ENCODE results near the gene TGFBR1.

TGFBR1 gene

DNA sequence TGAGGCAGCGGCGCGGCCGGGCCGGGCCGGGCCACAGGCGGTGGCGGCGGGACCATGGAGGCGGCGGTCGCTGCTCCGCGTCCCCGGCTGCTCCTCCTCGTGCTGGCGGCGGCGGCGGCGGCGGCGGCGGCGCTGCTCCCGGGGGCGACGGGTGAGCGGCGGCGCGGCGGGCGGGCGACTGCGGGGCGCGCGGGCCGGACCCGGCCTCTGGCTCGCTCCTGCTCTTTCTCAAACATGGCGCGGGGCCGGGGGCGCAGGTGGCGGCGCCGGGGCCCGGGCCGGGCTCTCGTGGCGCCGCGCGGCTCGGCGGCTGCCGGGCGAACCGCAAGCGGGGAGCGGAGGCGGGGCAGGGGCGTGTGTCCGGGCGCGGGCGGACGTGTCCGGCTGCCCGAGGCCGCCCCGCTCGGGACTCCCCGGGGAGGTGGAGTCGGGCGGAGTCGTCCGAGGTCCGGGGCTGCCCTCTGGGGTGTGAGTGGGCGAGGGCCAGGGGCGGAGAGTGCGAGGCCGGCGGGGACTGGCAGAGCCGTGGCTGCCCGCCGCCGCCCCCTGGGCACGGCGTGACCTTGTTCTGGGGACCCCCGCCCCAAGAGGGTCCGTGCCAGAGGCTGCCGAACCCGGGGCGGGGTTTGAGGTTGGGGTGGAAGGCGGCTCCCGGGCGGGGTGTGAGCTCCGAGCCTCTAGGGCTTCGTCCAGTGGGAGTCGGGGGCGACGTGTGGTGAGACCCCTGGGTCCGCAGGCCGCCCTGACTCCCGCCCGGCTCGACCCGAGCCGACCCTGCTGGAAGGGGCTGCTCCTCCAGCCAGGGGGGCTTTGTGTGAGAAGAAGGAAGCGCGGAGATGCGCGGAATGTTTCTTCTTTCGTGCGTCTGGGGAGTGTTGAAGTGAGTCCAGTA, 485 bp downstream of the TGFBR1 start:
- DNase-seq: peak; percentile 61
- H3K36me3 ChIP-seq: no peaks in the 10 kb centered on the region; the same call in none of the 2 replicates
- H3K27ac ChIP-seq: peak overlapping the region; percentile 84

DNA sequence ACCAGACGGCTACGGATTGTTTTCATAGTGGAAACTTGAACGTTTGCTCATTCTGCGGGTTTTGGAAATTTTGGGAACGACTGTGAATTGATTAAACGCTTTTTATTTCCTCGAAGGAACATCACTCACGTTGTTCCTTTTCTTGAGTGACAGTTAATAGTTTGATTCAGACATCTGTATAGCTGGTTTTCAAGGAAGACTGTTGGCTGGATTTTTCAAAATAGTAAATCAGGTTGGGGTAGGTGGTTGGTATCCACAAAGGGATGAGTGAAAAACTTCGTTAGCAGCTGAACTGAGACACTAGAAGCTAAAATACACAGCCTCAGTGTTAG, 1.1 kb downstream of the TGFBR1 start:
- Histone ChIP-seq H3K27me3 (ENCODE audit: insufficient read depth, low read depth, severe bottlenecking) (no peaks in the 10 kb centered on the region), H3K4me3 (ENCODE audit: low read depth, low read length) (peak overlapping the region; percentile 90), H3K9me3 (ENCODE audit: severe bottlenecking) (no peaks in the 10 kb centered on the region), H3K27ac (peak overlapping the region; percentile 84), H3K36me3 (peaks cover 4% of the 10 kb centered on the region)
- TF ChIP-seq, protein P1, sequence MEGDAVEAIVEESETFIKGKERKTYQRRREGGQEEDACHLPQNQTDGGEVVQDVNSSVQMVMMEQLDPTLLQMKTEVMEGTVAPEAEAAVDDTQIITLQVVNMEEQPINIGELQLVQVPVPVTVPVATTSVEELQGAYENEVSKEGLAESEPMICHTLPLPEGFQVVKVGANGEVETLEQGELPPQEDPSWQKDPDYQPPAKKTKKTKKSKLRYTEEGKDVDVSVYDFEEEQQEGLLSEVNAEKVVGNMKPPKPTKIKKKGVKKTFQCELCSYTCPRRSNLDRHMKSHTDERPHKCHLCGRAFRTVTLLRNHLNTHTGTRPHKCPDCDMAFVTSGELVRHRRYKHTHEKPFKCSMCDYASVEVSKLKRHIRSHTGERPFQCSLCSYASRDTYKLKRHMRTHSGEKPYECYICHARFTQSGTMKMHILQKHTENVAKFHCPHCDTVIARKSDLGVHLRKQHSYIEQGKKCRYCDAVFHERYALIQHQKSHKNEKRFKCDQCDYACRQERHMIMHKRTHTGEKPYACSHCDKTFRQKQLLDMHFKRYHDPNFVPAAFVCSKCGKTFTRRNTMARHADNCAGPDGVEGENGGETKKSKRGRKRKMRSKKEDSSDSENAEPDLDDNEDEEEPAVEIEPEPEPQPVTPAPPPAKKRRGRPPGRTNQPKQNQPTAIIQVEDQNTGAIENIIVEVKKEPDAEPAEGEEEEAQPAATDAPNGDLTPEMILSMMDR (IDR thresholded peaks at IDR 0.05; ENCODE audit: low read depth, low read length): no peak
- no peak for DNase-seq

More for the DNA sequence above, 485 bp downstream of the TGFBR1 start:
- TF ChIP-seq, protein P1 (IDR thresholded peaks at IDR 0.05; ENCODE audit: low read depth, low read length): no peak
- H3K4me3 ChIP-seq (ENCODE audit: low read depth, low read length): peak overlapping the region; percentile 90
- H3K9me3 ChIP-seq (ENCODE audit: severe bottlenecking): no peaks in the 10 kb centered on the region
- no peaks in the 10 kb centered on the region for H3K27me3 ChIP-seq (ENCODE audit: insufficient read depth, low read depth, severe bottlenecking)

DNA sequence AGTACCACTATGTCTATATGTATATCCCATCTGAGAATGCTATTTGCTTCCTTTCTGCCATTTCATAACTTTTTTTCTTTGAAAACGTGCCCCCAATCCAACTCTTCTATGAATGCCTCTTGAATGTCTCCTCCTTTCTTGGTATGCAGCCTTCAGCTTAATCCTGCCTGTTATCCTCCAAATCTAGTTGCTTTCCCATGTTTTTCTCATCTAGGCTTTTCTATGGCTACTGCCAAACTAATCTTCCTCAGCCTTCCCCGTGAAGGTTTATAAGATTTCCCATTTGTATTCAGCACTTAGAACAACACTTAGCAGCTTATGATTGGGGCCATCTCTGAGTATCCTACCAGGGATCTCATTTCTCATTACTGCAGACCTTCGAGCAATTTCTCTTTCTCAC, 2.5 kb downstream of the TGFBR1 start:
- no peak overlapping the region for H3K27ac ChIP-seq
- no peaks in the 10 kb centered on the region for H3K9me3 ChIP-seq (ENCODE audit: severe bottlenecking)
- peaks cover 7% of the 10 kb centered on the region for H3K36me3 ChIP-seq
- H3K4me3 ChIP-seq (ENCODE audit: low read depth, low read length): no peak overlapping the region
- H3K27me3 ChIP-seq (ENCODE audit: insufficient read depth, low read depth, severe bottlenecking): no peaks in the 10 kb centered on the region
- no peak for DNase-seq
- TF ChIP-seq, protein P1 (IDR thresholded peaks at IDR 0.05; ENCODE audit: low read depth, low read length): no peak

DNA sequence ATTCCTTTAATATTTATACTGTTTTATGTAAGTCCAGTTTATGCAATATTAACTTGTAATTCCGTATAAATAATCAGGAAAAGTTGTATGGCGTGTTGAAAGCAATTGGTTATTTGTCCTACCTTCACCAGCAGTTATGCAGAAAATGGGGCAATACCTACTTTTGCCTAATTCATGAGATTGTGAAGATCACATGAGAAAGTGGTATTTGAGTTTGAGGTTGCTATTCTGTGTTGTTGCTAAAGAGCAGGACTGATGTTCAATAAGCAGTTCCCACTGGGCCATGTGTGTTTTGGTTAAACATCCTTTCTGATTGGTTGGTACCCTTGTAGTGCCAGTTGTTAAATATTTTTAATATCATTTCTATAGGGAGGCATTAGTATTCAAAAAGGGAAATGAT, 3.2 kb downstream of the TGFBR1 start:
- TF ChIP-seq, protein P1 (IDR thresholded peaks at IDR 0.05; ENCODE audit: low read depth, low read length): no peak
- Histone ChIP-seq H3K27me3 (ENCODE audit: insufficient read depth, low read depth, severe bottlenecking) (no peaks in the 10 kb centered on the region), H3K36me3 (peaks cover 7% of the 10 kb centered on the region), H3K27ac (no peak overlapping the region), H3K4me3 (ENCODE audit: low read depth, low read length) (no peak overlapping the region), H3K9me3 (ENCODE audit: severe bottlenecking) (no peaks in the 10 kb centered on the region)
- DNase-seq: no peak

DNA sequence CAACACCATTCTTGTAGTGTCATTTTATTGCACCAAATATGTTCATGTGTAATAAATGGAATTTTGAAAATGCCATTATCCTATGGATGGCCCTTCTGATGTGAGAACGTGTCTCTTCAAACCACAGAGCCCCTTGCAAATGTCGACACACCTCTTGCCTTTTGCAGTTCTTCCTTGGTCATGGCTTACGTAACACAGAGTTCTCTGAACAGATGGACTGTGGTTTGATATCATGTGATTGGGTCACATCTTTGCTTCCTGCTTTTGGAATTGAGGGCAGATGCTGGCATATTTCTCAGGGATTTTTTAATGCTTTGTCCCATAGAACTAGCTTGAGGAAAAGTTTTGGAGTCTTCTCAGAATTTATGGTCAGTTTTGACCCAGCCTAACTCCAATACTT, 4.6 kb downstream of the TGFBR1 start:
- Histone ChIP-seq H3K27me3 (ENCODE audit: insufficient read depth, low read depth, severe bottlenecking) (no peaks in the 10 kb centered on the region), H3K4me3 (ENCODE audit: low read depth, low read length) (no peak overlapping the region), H3K9me3 (ENCODE audit: severe bottlenecking) (no peaks in the 10 kb centered on the region), H3K36me3 (peaks cover 7% of the 10 kb centered on the region), H3K27ac (no peak overlapping the region)
- TF ChIP-seq, protein P1 (IDR thresholded peaks at IDR 0.05; ENCODE audit: low read depth, low read length): no peak
- DNase-seq: no peak

Measured in WERI-Rb-1 (cell line).